ENCODE measurements around the gene SPTLC1.

DNA sequence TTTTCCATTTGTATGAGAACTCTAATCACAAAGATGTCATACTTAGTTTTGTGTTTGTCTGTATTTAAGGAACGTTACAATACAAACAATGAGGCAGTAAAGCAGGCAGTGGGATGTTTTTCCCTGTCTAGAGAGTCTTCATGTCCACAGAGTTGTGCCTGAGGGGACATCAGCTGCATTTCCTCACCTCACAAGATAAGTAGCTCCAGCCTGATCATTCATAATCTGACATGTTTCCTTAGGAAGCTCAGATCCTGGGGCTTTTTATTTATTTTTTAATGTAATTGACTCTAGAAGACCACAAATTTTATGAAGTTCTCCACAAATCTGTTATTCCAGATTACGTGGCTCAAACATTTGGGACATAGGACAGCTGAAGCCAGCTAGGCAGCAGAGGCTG, 78.5 kb downstream of the SPTLC1 start:
- TF ChIP-seq, protein P1, sequence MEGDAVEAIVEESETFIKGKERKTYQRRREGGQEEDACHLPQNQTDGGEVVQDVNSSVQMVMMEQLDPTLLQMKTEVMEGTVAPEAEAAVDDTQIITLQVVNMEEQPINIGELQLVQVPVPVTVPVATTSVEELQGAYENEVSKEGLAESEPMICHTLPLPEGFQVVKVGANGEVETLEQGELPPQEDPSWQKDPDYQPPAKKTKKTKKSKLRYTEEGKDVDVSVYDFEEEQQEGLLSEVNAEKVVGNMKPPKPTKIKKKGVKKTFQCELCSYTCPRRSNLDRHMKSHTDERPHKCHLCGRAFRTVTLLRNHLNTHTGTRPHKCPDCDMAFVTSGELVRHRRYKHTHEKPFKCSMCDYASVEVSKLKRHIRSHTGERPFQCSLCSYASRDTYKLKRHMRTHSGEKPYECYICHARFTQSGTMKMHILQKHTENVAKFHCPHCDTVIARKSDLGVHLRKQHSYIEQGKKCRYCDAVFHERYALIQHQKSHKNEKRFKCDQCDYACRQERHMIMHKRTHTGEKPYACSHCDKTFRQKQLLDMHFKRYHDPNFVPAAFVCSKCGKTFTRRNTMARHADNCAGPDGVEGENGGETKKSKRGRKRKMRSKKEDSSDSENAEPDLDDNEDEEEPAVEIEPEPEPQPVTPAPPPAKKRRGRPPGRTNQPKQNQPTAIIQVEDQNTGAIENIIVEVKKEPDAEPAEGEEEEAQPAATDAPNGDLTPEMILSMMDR (IDR thresholded peaks at IDR 0.05) = no peak
- TF ChIP-seq POLR2A (IDR thresholded peaks at IDR 0.05) = no peak
